NCI-H2227 treated with DMSO at 0.1 percent for 48 hours (cell line): ENCODE measurements around the gene ATP11A.
A peak's percentile ranks its signal among the peaks of the same experiment; 100 is the strongest.
"Not testable (repeated sequence)": the region's sequence is repeated elsewhere in the genome, so short reads cannot be mapped to it uniquely, and the experiment has no call there.

Experiments
- DNase-seq: peaks from one replicate; lab custom pipeline; 2025; lab: John Stamatoyannopoulos, UW

ATP11A gene

GRCh38 chr13:112841303-112842015 lies 151.6 kb downstream of the ATP11A start:
- DNase-seq = not testable (repeated sequence)

DNA sequence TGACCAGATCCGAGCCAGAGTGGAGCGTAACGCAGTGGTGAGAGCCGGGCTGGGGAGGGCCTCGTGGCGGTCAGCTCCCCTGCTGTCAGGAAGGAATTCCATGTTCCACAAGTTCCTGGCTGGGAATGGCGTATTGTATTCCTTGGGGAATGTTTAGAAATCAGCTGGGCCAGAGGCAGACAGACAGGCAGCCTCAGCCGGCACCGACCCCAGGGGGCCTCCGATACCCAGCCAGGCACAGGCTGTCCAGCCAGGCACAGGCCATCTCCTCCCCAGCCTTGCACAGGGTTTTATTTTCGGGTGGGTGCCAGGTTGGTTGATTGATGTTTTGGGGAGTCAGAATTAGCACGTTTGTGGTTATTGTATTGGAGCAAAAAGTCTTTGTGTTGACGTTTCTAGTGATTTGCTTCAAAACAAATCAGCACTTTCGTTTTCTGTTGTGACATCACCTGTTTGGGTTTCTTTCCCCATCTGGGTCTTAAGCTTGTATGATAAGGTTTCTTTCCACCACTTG lies 152.6 kb downstream of the ATP11A start:
- DNase-seq = no peak

- DNase-seq = no peak
Observed at GRCh38 chr13:112842931-112843391, 153.1 kb downstream of the ATP11A start.

- DNase-seq = no peak
Observed at GRCh38 chr13:112843392-112844111, 153.7 kb downstream of the ATP11A start.

- DNase-seq = no peak
Observed at GRCh38 chr13:112844411-112844810, 154.6 kb downstream of the ATP11A start.

DNA sequence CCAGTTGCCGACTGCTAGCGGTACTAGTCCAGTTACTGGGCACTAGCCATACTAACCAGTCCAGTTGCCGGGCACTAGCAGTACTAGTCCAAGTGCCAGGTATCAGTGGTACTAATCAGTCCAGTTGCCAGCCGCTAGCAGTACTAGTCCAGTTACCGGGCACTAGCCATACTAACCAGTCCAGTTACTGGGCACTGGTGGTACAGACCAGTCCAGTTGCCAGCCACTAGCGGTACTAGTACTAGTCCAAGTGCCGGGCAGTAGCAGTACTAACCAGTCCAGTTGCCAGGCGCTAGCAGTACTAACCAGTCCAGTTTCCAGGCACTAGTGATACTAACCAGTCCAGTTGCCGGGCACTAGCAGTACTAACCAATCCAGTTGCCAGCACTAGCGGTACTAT lies 155.0 kb downstream of the ATP11A start:
- DNase-seq = no peak

- no peak for DNase-seq
Observed at GRCh38 chr13:112845511-112846144, 155.8 kb downstream of the ATP11A start.

DNA sequence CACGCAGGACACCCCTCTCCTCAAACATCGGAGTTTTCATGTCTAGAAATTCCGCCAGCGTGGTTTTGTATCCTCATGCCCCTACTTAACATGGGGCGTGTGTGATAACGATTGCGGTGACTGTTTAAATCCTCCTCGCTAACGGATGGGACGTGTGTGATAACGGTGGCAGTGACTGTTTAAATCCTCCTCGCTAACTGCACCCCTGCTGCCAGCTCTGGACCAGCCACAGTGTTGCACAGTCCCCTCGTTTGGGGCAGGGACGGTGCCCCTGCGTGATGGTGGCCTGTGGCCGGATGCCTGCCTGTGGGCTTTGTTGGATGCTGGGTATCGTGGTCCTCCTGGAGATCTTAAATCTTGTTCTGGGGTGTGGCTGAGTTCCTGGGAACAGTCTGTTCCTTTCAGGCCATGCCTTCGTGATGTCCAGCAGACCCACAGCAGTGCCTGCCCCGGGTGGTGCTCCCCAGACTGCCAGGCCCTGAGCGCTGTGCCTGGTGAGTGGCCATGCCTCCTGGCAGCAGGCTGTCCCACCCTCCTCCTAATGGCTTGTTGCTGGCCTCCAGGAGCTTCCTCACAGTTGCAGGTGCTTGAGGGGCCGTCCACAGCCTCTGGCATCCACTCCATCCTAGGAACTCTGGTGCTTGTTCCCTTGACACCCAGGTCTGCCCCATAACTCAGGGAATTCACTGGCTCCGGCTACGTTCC lies 156.7 kb downstream of the ATP11A start:
- no peak for DNase-seq

- peak; percentile 9 for DNase-seq
Observed at GRCh38 chr13:112849500-112849899, 159.7 kb downstream of the ATP11A start.

- no peak for DNase-seq
Observed at GRCh38 chr13:112850273-112850672, 160.4 kb downstream of the ATP11A start.

GRCh38 chr13:112851107-112852038 lies 161.5 kb downstream of the ATP11A start:
- DNase-seq = no peak

- no peak for DNase-seq
Observed at GRCh38 chr13:112852392-112852791, 162.6 kb downstream of the ATP11A start.

DNA sequence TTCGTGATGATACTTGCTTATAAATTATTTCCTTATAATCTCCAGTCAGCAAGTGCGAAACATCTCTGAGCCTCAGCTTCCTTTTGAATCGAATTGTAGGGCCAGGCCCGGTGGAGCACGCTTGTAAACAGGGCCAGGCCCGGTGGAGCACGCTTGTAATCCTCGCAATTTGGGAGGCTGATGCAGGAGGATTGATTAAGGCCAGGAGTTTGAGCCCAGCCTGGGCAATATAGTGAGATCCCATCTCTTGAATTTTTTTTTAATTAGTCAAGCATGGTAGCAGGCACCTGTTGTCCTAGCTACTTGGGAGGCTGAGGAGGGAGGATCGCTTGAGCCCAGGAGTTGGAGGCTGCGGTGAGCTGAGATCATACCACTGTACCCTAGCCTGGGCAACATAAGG lies 163.0 kb downstream of the ATP11A start:
- no peak for DNase-seq

GRCh38 chr13:112854321-112854720 lies 164.5 kb downstream of the ATP11A start:
- DNase-seq = no peak

- no peak for DNase-seq
Observed at GRCh38 chr13:112855859-112856258, 166.0 kb downstream of the ATP11A start.

GRCh38 chr13:112857914-112858490 lies 168.2 kb downstream of the ATP11A start:
- DNase-seq = no peak

GRCh38 chr13:112859128-112859816 lies 169.4 kb downstream of the ATP11A start:
- no peak for DNase-seq

GRCh38 chr13:112859817-112860190 lies 170.0 kb downstream of the ATP11A start:
- no peak for DNase-seq

GRCh38 chr13:112861876-112862615 lies 172.2 kb downstream of the ATP11A start:
- no peak for DNase-seq
